ENCODE data around the gene LRFN5.

DNA sequence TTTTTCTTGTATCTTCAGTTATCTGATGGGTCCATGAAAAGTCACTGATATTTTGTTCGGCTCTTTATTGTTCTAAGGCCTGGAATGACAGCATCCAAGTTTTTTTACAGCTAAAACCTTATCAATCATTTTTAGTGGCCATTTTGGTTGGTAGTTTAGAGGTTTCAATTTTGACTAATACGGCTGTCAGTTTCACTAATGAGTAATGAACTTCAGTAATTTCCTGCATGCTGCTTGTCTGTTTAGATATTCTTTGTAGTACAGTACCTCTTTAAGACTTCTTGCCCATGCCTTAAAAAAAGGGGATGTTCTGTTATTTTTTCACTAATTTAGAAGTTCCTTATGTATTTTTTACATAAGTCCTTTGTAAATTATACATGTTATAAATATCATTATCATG is 176.7 kb downstream of the LRFN5 start:
- TF ChIP-seq POLR2A (IDR thresholded peaks at IDR 0.05; ENCODE audit: extremely low read depth, insufficient read length) (no peak), CTCF (IDR thresholded peaks at IDR 0.05; ENCODE audit: low read depth, low read length) (no peak)
